K562 (cell line): ENCODE data around the gene TCEAL9. TPM values are rescaled to one million over a fixed set of nuclear protein-coding genes. Genes with fewer than 3 reads are reported as not detected.

Source experiments
- ATAC-seq: fragments of 200-7000 bp; cut with Tn5 transposase; 3 replicates; pipeline ENCODE4 v1.9.1; 2020; ENCODE audit warnings: moderate library complexity
- BruUV-seq: library from RNA; stranded (reverse); fragments of 400-500 nt; replicated peaks from 2 replicates; lab custom pipeline; 2021; lab: Mats Ljungman, UMichigan
- CTCF ChIA-PET: fragments of 300-600 bp; formaldehyde crosslinking; extraction: SDS; loops from one replicate; lab custom pipeline; 2021; ENCODE audit warnings: low intra/inter-chr PET ratio; lab: Yijun Ruan, JAX
- POLR2A ChIA-PET: fragments of 300-600, 350-650 bp; sonication (Branson Sonifier 250); formaldehyde crosslinking; extraction: SDS; loops from one replicate; lab custom pipeline; 2021; ENCODE audit warnings: antibody characterized with exemption, inconsistent platforms; lab: Yijun Ruan, JAX
- DNase-seq, 4 experiments: peaks; one replicate each; pipeline versions ENCODE4 v3.0.0 to v3.0.0-alpha.2; 2011 to 2018; ENCODE audit warnings: low spot score in 3 of 4, mixed read lengths in 3 of 4; ENCODE audit errors: extremely low read depth in 1 of 4
- FAIRE-seq: peaks from 2 replicates; lab custom pipeline; 2011; peaks lifted over from hg19 to GRCh38; lab: Jason Lieb, UNC
- H2AFZ ChIP-seq: 2 replicates; pipeline ENCODE4 v1.6.0; 2011; ENCODE audit warnings: low read depth, low read length, control low read depth, inconsistent platforms
- H3K27ac ChIP-seq: fragments of 200-600 bp; 3 replicates; pipeline ENCODE4 v1.8.0; 2011; ENCODE audit warnings: low read depth, mild to moderate bottlenecking, control low read depth, inconsistent platforms, low read length, moderate library complexity, mixed read lengths; ENCODE audit errors: extremely low read depth
- H3K27me3 ChIP-seq, 2 experiments: fragments of 300-600 bp in 1 of 2; 2 replicates in 1 of 2; 3 replicates in 1 of 2; pipeline versions ENCODE4 v1.6.0 to v1.8.0; 2011; ENCODE audit warnings: inconsistent platforms in 2 of 2, low read length in 2 of 2, mild to moderate bottlenecking in 1 of 2, mixed read lengths in 1 of 2, moderate library complexity in 1 of 2; ENCODE audit not compliant: control insufficient read depth in 2 of 2, insufficient read depth in 2 of 2
- H3K36me3 ChIP-seq: fragments of 300-600 bp; 3 replicates; pipeline ENCODE4 v1.8.0; 2011; ENCODE audit warnings: mild to moderate bottlenecking, low read length, inconsistent platforms; ENCODE audit not compliant: control insufficient read depth, insufficient read depth
- H3K4me1 ChIP-seq, 2 experiments: fragments of 200-600 bp in 1 of 2; replicated peaks in 1 of 2; 2 replicates in 1 of 2; 3 replicates in 1 of 2; pipeline versions ENCODE4 v1.5.1 to v1.8.0; 2011; ENCODE audit warnings: inconsistent platforms in 2 of 2, low read length in 2 of 2, mild to moderate bottlenecking in 1 of 2, mixed read lengths in 1 of 2, moderate library complexity in 1 of 2; ENCODE audit not compliant: control insufficient read depth in 2 of 2, insufficient read depth in 2 of 2
- H3K4me2 ChIP-seq: 2 replicates; pipeline ENCODE4 v1.6.1; 2011; ENCODE audit warnings: low read length, control low read depth, inconsistent platforms, mixed read lengths; ENCODE audit not compliant: insufficient read depth
- H3K4me3 ChIP-seq: fragments of 200-600 bp; sonication (generic), shearing (Covaris generic); 2 replicates; pipeline ENCODE4 v1.5.1; 2016; ENCODE audit warnings: control low read depth, inconsistent platforms
- H3K79me2 ChIP-seq: fragments of 200-600 bp; 3 replicates; pipeline ENCODE4 v1.8.0; 2011; ENCODE audit warnings: low read length, inconsistent platforms; ENCODE audit not compliant: control insufficient read depth, insufficient read depth
- H3K9ac ChIP-seq, 2 experiments: 2 replicates each; pipeline versions ENCODE4 v1.6.0 to v1.6.1; 2011; ENCODE audit warnings: low read depth in 2 of 2, low read length in 2 of 2, control low read depth in 1 of 2, inconsistent platforms in 1 of 2, mild to moderate bottlenecking in 1 of 2, mixed read lengths in 1 of 2; ENCODE audit not compliant: insufficient read depth in 1 of 2
- H3K9me1 ChIP-seq: one replicate; pipeline ENCODE4 v1.6.0; 2011; ENCODE audit warnings: inconsistent platforms, mild to moderate bottlenecking, low read length, moderate library complexity; ENCODE audit not compliant: control insufficient read depth, insufficient read depth
- H3K9me3 ChIP-seq: replicated peaks from 2 replicates; pipeline ENCODE4 v1.5.1; 2011; ENCODE audit warnings: low read depth, low read length, inconsistent platforms; ENCODE audit not compliant: control insufficient read depth, insufficient read depth
- H4K20me1 ChIP-seq: replicated peaks from 2 replicates; pipeline ENCODE4 v1.6.1; 2011; ENCODE audit warnings: low read length, inconsistent platforms, mixed read lengths; ENCODE audit not compliant: control insufficient read depth, insufficient read depth
- CBX3 ChIP-seq, 2 experiments: IDR thresholded peaks; 1 replicate in 1 of 2; 2 replicates in 1 of 2; pipeline ENCODE4 v1.6.1; 2012; ENCODE audit warnings: inconsistent platforms in 2 of 2, low read length in 2 of 2, borderline replicate concordance in 1 of 2, control low read depth in 1 of 2
- CLOCK ChIP-seq: fragments of 250-450 bp; sonication (Bioruptor Pico); IDR thresholded peaks from 2 replicates; pipeline ENCODE4 v1.4.0; 2020; ENCODE audit warnings: mild to moderate bottlenecking, moderate library complexity, borderline replicate concordance
- E2F3 ChIP-seq: fragments of 250-450 bp; sonication (Bioruptor Pico); IDR thresholded peaks from 2 replicates; pipeline ENCODE4 v1.4.0; 2020; ENCODE audit warnings: mild to moderate bottlenecking
- FOSL1 ChIP-seq: fragments of 200-800 bp; sonication (Bioruptor generic); conservative IDR thresholded peaks from 2 replicates; pipeline ENCODE4 v1.6.1; 2016; ENCODE audit warnings: missing genetic modification characterization, missing compliant biosample characterization
- FOXJ2 ChIP-seq: fragments of 200-800 bp; sonication (Bioruptor generic); IDR thresholded peaks from 2 replicates; pipeline ENCODE4 v1.6.1; 2016; ENCODE audit warnings: missing genetic modification characterization, missing compliant biosample characterization
- NR4A1 ChIP-seq, 2 experiments: fragments of 250-450 bp in 1 of 2; fragments of 450-650 bp in 1 of 2; sonication (Bioruptor Pico) in 1 of 2; IDR thresholded peaks; 2 replicates each; pipeline versions ENCODE4 v1.4.0 to v1.6.1; 2016 to 2020; ENCODE audit warnings: mild to moderate bottlenecking in 2 of 2, missing compliant biosample characterization in 1 of 2, missing genetic modification characterization in 1 of 2, moderate library complexity in 1 of 2
- SMARCA4 ChIP-seq: fragments of 450-650 bp; IDR thresholded peaks from 2 replicates; pipeline ENCODE4 v1.6.1; 2016
- TOE1 ChIP-seq, 2 experiments: fragments of 450-650 bp in 1 of 2; sonication (generic) in 1 of 2; formaldehyde crosslinking in 1 of 2; IDR thresholded peaks; 2 replicates each; pipeline versions ENCODE4 v1.7.1 to v1.8.0; 2016 to 2022; ENCODE audit warnings: borderline replicate concordance in 2 of 2, mild to moderate bottlenecking in 2 of 2, antibody characterized with exemption in 1 of 2, inconsistent platforms in 1 of 2, low read depth in 1 of 2, missing genetic modification reagents in 1 of 2, moderate library complexity in 1 of 2
- WGBS: fragments of 100-300 bp; shearing (Covaris generic); methylation state at CpG from one replicate; pipeline ENCODE4 v1.1.6; 2016; ENCODE audit warnings: low coverage, mixed read lengths; ENCODE audit not compliant: insufficient coverage; ENCODE audit errors: missing lambda C conversion rate; 5-methylcytosine and 5-hydroxymethylcytosine counted together
- in situ Hi-C: fragments of 300-500 bp; cut with MboI; formaldehyde crosslinking; loops from 4 replicates; pipeline ENCODE4 v1.15.0; 2018; ENCODE audit warnings: inconsistent platforms, mixed read lengths
- intact Hi-C: fragments of 100-400 bp; cut with micrococcal nuclease; formaldehyde crosslinking; loops from 2 replicates; pipeline ENCODE4 v1.14.2; 2022
- polyA plus RNA-seq, 8 experiments: library from polyadenylated mRNA; depleted of rRNA in 4 of 8; stranded (reverse) in 5 of 8; unstranded in 3 of 8; fragments of >200 nt; fragmentation: Nextera tagmentation in 2 of 8; fragmentation: Illumina TruSeq in 1 of 8; extraction: Ambion mirVana in 2 of 8; extraction: Trizol in 1 of 8; gene quantifications; 2 replicates each; pipeline versions ENCODE4 v1.2.1 to v1.2.3, GENCODE V29; 2011 to 2014; ENCODE audit warnings: inconsistent platforms in 1 of 8, missing spikeins in 1 of 8
- total RNA-seq, 7 experiments: library from RNA; depleted of rRNA in 6 of 7; stranded (reverse); fragments of >200 nt in 6 of 7; fragmentation: Illumina TruSeq in 2 of 7; extraction: Trizol in 2 of 7; gene quantifications; 2 replicates each; pipeline versions ENCODE4 v1.2.1 to v1.2.3, GENCODE V29; 2011 to 2021; ENCODE audit warnings: low replicate concordance in 1 of 7

Gene TCEAL9
- total and polyA plus RNA-seq, 9 of the 15 experiments (the other 6 are each of a cell fraction or from before 2014, with no cell fraction given): 16.2 to 106 (median 69.6) TPM

GRCh38 chrX:103338663-103339062 lies 17.6 kb upstream of the TCEAL9 start:
- ATAC-seq (peak; percentile 52), DNase-seq (no peak), FAIRE-seq (no peak)
- in situ Hi-C loops: no loop called here
- TF ChIP-seq CBX3 (IDR thresholded peaks at IDR 0.05; ENCODE audit: borderline replicate concordance in 1 of 2, low read length in 2 of 2) (no peak), SMARCA4 (no peak), CLOCK (CRISPR knock-in tag) (no peak), TOE1 (IDR thresholded peaks at IDR 0.05; ENCODE audit: borderline replicate concordance) (no peak), TOE1 (CRISPR knock-in tag; IDR thresholded peaks at IDR 0.05; ENCODE audit: borderline replicate concordance, low read depth) (no peak), E2F3 (CRISPR knock-in tag) (no peak), FOSL1 (no peak), FOXJ2 (no peak), NR4A1 (CRISPR knock-in tag; IDR thresholded peaks at IDR 0.05) (no peak), NR4A1 (tag; IDR thresholded peaks at IDR 0.05) (no peak)
- H4K20me1 ChIP-seq: no peaks in the 10 kb centered on the region
- no peaks in the 10 kb centered on the region for H3K9me1 ChIP-seq
- H3K4me1 ChIP-seq: no peaks in the 10 kb centered on the region; a peak in 1 of 5 replicates
- 0 out of 2 replicates have a peak overlapping the region, but pooled peaks have one; percentile 54 for H2AFZ ChIP-seq
- H3K79me2 ChIP-seq: no peaks in the 10 kb centered on the region
- H3K9ac ChIP-seq: no peak overlapping the region
- no peaks in the 10 kb centered on the region for H3K9me3 ChIP-seq
- no peaks in the 10 kb centered on the region for H3K36me3 ChIP-seq
- ChIA-PET POLR2A (no interaction called here), CTCF (no interaction called here)
- no peak overlapping the region for H3K27ac ChIP-seq
- no peak overlapping the region for H3K4me2 ChIP-seq
- no peaks in the 10 kb centered on the region for H3K27me3 ChIP-seq
- WGBS: 0% methylated on average over 2 of the region's 3 CpGs
- intact Hi-C loops: no loop called here
- BruUV-seq: no TSS peak
- H3K4me3 ChIP-seq: no peak overlapping the region
